Subcutaneous adipose tissue (tissue), 4 donors: ENCODE measurements around the gene MACROD1. TPM values are rescaled to one million over a fixed set of nuclear protein-coding genes. Genes with fewer than 3 reads are reported as not detected.

Experiments used
- total RNA-seq, 4 donors: library from RNA; depleted of rRNA; stranded (reverse); fragments of >200 nt; gene quantifications; one replicate each; pipeline ENCODE4 v1.1.0, GENCODE V29; 2016
- TF ChIP-seq, protein P1 (sequence below): fragments of 450-650 bp; IDR thresholded peaks from one replicate; pipeline ENCODE4 v1.5.1; 2016; ENCODE audit warnings: low read depth, mild to moderate bottlenecking, control low read depth, antibody characterized with exemption, moderate library complexity

The MACROD1 gene
- total RNA-seq, 4 donors from 2014 or later, result 8.0 to 24.0 (median 19.8) TPM

DNA sequence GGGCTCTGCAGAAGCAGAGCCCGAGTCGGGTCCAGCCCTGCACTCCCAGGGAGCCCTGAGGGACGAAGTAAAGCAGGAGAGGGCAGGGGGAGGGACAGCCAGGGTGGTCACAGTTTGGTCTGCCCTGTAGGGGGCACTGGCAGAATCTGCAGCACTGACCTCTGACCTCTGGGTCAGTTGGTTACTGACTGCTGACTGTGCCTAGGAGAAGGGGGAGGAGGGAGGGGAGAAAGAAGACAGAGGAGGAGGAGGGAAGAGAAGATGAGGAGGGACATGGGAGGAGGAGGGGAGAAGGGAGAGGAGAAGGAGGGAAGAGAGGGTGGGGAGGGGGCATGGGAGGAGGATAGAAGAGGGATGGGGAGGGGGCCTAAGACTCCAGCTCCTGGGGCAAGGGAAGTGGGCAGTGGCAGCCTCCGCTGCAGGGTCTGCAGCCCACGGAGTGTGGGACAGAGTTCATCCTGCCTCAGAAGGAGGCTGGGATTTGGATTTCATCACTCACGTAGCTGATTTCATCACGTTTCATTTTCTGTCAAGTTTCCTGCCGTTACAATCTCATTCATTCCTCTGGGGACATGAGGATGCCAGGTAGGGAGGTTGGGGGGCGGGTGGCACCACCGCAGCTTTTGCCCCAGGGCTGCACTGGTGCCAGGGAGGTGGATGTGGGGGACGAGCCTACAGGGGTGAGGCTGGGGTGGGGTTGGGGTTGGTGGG is 75.0 kb downstream of the MACROD1 start:
- TF ChIP-seq, protein P1, sequence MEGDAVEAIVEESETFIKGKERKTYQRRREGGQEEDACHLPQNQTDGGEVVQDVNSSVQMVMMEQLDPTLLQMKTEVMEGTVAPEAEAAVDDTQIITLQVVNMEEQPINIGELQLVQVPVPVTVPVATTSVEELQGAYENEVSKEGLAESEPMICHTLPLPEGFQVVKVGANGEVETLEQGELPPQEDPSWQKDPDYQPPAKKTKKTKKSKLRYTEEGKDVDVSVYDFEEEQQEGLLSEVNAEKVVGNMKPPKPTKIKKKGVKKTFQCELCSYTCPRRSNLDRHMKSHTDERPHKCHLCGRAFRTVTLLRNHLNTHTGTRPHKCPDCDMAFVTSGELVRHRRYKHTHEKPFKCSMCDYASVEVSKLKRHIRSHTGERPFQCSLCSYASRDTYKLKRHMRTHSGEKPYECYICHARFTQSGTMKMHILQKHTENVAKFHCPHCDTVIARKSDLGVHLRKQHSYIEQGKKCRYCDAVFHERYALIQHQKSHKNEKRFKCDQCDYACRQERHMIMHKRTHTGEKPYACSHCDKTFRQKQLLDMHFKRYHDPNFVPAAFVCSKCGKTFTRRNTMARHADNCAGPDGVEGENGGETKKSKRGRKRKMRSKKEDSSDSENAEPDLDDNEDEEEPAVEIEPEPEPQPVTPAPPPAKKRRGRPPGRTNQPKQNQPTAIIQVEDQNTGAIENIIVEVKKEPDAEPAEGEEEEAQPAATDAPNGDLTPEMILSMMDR, result no peak

DNA sequence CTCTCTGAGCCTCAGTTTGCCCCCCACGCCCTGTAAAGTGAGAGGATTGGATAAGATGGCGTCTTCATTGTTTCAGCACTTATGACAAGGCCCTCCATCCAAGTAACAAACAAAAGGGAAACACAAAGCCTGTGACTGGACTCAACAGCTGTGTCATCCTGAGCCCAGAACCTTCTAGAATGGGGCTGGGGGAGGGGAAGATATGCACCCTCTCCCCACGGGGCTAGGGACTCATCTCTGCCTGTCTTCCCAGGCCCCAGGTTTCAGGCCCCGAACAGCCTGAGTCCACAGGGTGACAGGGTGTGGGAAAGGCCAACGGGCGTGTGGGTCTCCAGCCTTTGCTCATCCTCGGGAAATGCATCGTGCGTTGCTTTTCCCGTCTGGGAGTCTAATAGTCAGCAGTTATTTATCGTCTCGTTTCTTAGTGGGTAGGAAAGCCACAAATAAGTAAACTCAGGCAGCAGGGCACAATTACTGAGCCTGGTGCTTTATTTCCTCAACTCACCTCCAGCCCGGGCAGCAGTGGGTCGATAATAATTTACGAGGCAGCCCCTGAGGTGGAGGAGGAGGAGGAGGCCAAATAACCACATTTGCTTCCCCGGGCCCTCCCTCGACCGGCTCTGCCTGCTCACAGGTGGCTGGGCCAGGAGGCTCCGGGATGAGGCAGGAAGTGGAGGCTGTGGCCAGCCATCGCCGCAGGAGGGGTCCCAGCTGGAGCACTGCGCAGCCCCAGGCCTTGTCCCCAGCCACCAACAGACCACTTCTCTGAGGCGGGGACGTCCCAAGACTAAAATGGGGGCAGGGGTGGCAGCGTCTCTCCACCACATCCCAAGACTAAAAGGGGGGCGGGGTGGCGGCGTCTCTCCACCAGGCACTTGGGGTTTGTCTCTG is 75.8 kb downstream of the MACROD1 start:
- TF ChIP-seq, protein P1, result no peak

DNA sequence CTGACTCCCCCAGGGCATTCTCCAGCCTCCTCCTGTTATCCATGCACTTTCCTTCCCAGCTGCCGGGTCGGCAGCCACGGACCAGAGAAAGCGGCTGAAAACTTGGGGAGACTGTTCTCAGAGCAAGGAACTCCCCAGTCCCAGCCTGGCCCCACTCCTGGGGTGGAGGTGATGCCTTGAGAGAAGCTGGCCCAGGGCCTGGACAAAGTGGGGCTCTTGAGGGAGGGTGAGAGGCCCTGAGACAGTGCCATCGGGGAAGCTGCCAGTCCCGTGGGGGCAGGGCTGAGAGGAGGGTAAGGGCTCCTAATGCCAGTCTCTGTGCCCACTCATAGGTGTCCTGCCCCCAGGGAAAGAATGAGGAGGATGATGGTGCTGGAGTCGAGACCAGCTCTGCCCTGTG is 76.4 kb downstream of the MACROD1 start:
- TF ChIP-seq, protein P1, result no peak

DNA sequence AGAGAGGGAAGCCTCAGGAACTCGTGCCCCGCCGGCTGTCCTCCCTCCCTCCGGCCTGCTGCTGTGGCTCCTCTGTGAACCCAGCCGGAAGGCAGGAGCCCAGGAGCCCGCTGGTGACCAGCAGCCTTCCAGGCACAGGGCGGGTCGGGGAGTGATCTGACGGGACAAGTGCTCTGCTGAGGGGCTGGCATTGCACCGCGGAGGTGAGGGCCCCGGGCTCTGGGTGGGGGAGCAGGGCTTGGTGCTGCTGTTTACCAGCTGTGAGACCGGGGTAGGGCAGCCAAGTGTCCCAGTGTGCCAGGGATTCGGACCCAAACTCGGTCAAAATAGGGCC is 76.9 kb downstream of the MACROD1 start:
- TF ChIP-seq, protein P1, result no peak

DNA sequence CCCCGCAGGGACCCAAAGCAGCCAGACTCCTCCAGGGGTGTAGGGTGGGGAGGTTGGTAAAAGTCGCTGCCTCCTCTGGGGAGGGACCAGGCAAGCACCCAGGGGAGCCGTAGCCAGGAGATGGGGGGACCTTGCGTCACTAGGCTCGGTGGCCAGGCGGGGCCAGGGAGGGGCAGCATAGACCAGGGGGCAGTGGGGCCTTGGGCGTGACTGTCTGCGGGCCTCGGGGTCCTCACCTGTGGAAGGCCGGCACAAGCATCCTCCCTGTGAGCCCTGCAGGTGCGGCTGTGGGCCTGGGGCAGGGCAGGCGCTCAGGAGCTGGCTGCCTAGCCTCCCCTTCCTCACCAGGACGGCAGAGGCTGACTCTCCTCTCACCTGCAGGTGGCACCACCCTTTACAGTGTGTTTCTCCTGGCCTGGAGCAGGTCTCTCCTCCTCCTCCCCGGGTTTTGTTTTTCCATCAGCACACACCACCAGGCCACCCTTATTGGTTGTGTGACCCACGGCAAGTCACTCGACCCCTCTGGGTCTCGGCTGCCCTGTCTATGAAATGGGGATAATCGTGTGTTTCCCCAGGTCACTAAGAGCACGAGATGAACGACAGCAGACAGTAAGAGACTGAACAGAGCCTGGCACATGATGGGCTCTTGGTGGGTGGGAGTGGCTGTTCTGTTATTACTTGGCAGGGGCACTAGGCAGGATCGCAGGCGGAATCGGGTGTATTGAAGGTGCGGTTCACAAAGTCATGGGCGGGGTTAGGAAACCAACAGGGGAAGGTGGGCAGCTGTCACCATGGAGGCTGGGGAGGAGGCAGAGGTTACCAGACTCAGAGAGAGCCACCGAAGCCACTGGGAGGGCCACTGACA is 77.5 kb downstream of the MACROD1 start:
- TF ChIP-seq, protein P1, result no peak

DNA sequence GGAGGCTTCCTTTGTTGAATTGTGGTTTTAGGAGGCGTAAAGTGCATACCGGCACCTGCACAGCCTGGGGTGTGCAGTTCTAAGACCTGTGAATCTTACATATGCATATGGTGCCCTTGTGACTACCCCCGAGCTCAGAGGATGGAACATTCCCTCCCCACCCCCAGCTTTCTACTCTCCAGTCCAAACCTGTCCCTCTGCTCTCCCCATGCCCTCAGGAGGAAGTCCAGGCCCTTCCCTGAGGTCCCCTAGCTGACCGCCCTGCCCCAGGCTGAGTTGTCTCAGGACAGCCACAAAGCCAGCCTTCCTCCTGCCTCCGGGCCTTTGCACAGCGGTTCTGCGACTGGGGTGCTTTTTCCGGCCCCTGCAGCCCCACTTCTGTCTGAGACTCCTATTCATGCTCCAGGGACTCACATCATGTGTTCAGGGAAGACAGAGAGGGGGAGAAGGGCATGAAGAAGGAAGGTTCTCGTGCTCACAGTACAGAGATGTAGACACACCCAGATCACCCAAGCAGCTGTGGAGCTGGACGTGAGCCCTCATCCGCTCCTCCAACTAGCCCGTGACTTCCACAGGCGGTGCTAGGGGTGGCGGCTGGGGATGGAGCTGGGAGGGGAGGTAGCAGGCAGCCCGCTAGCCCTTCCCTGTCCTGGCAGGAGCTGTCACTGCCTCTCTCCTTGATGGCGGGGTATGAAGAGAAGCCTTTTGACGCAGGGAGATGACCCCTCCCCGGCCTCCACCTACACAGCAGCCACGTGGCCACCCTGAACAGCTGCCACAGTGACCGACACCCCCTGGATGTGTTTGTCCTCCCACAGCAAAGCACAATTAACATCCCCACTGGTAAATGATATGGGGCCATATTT is 79.4 kb downstream of the MACROD1 start:
- TF ChIP-seq, protein P1, result no peak
